Right lobe of liver (tissue), 6 donors: ENCODE measurements around the gene CD320. TPM values are rescaled to one million over a fixed set of nuclear protein-coding genes. Genes with fewer than 3 reads are reported as not detected.
A peak's percentile ranks its signal among the peaks of the same experiment; 100 is the strongest.
"Not testable (repeated sequence)": the region's sequence is repeated elsewhere in the genome, so short reads cannot be mapped to it uniquely, and the experiment has no call there.

Experiments used
- ATAC-seq, 4 donors: fragments of 200-7000 bp; cut with Tn5 transposase; one replicate each; pipeline ENCODE4 v1.9.1; 2020; ENCODE audit warnings: mild to moderate bottlenecking in 4 of 4, moderate library complexity in 4 of 4
- DNase-seq, 3 donors: peaks; one replicate each; pipeline ENCODE4 v3.0.0-alpha.2; 2020
- H3K27ac ChIP-seq, 3 donors: fragments of 200-600 bp; one replicate each; pipeline ENCODE4 v1.8.0; 2022
- H3K27me3 ChIP-seq, 2 donors: fragments of 200-600 bp; one replicate each; pipeline ENCODE4 v1.8.0; 2022
- H3K36me3 ChIP-seq, 4 donors: fragments of 200-600 bp; sonication (generic) in 1 of 4; one replicate each; pipeline versions ENCODE4 v1.5.1 to v1.8.0; 2017 to 2022; ENCODE audit warnings: control low read depth in 1 of 4
- H3K4me1 ChIP-seq, 4 donors: fragments of 200-600 bp; sonication (generic) in 1 of 4; one replicate each; pipeline versions ENCODE4 v1.5.1 to v1.8.0; 2017 to 2022; ENCODE audit warnings: control low read depth in 1 of 4
- H3K4me3 ChIP-seq, 3 donors: fragments of 200-600 bp; one replicate each; pipeline ENCODE4 v1.8.0; 2022
- H3K9me3 ChIP-seq, 4 donors: fragments of 200-600 bp; sonication (generic) in 1 of 4; one replicate each; pipeline versions ENCODE4 v1.5.1 to v1.8.0; 2017 to 2022; ENCODE audit warnings: control low read depth in 1 of 4
- CTCF ChIP-seq, 4 donors: fragments of 200-600 bp in 3 of 4; fragments of 450-650 bp in 1 of 4; IDR thresholded peaks; one replicate each; pipeline versions ENCODE4 v1.5.1 to v1.8.0; 2016 to 2022; ENCODE audit warnings: antibody characterized with exemption in 4 of 4, mild to moderate bottlenecking in 2 of 4
- POLR2A ChIP-seq: fragments of 450-650 bp; IDR thresholded peaks from one replicate; pipeline ENCODE4 v1.6.1; 2017; ENCODE audit warnings: antibody characterized with exemption, mild to moderate bottlenecking
- WGBS: methylation state at CpG from one replicate; pipeline ENCODE4 v1.1.6; 2018; ENCODE audit warnings: low coverage, low lambda C conversion rate; ENCODE audit not compliant: insufficient coverage; ENCODE audit errors: missing lambda C conversion rate; 5-methylcytosine and 5-hydroxymethylcytosine counted together
- intact Hi-C, 2 donors: fragments of 100-400 bp; cut with DNase I; formaldehyde crosslinking; loops; one replicate each; pipeline versions ENCODE4 v1.11.2 to v1.14.1; 2022
- total RNA-seq, 6 experiments: library from RNA; depleted of rRNA in 2 of 6; stranded (reverse); fragments of >200 nt in 2 of 6; fragmentation: NEBNext Ultra II Directional in 3 of 6; extraction: Animal tissue kit (Norgen Biotek cat#: 25700) in 3 of 6; gene quantifications; one replicate each; pipeline versions ENCODE4 v1.1.0 to v1.2.4, GENCODE V29; 2016 to 2023
- donor health status: DM: no; HTN: yes; CAD: no.
- donor health status: DM: no; HTN: no; CAD: no.
- donor health status: DM: no; HTN: no; CAD: no.
- donor health status: DM: no; HTN: yes; CAD: no.
- donor health status: DM: no; HTN: yes; CAD: no.

Gene CD320
- total RNA-seq, 6 experiments from 2014 or later, result 8.8 to 43.2 (median 11.5) TPM

- Histone ChIP-seq H3K4me3 (peak overlapping the region; percentile 12 to 55 (median 52)), H3K36me3 (no peaks in the 10 kb centered on the region), H3K9me3 (no peaks in the 10 kb centered on the region), H3K27ac (peak overlapping the region; percentile 40 to 72 (median 68)), H3K4me1 (peaks cover 0 to 9% (median 0%) of the 10 kb centered on the region in 4 donors), H3K27me3 (no peaks in the 10 kb centered on the region)
- ATAC-seq (no peak), DNase-seq (no peak)
- WGBS, result 32% methylated on average over 11 of the region's 14 CpGs
- TF ChIP-seq CTCF (IDR thresholded peaks at IDR 0.05), result no peak
- TF ChIP-seq POLR2A, result no peak
- intact Hi-C loops, result no loop called here
Observed at GRCh38 chr19:8342316-8342683, 34.1 kb upstream of the CD320 start.

- H3K27me3 ChIP-seq, H3K36me3 ChIP-seq, DNase-seq, H3K4me1 ChIP-seq, intact Hi-C loops, H3K9me3 ChIP-seq, H3K4me3 ChIP-seq, ATAC-seq: not testable (repeated sequence)
- WGBS, result no CpG with 5 or more reads among the region's 4 CpGs
- peak overlapping the region in 2 of 3 donors; percentile 16 to 18 for H3K27ac ChIP-seq
Observed at GRCh38 chr19:8341504-8341903, 33.3 kb upstream of the CD320 start.

GRCh38 chr19:8340341-8341096, 32.4 kb upstream of the CD320 start:
- ATAC-seq, result peak; percentile 34 to 60 (median 46)
- H3K27ac ChIP-seq, result peak overlapping the region in 2 of 3 donors; percentile 16 to 18

GRCh38 chr19:8338835-8339234, 30.7 kb upstream of the CD320 start:
- H3K27ac ChIP-seq, result no peak overlapping the region
- H3K27me3 ChIP-seq, result peaks cover 0 to 9% of the 10 kb centered on the region in 2 donors
- H3K4me1 ChIP-seq, result peaks cover 0 to 14% (median 3%) of the 10 kb centered on the region in 4 donors
- 48% methylated on average over 4 of the region's 6 CpGs for WGBS
- no peaks in the 10 kb centered on the region for H3K9me3 ChIP-seq
- ATAC-seq (no peak), DNase-seq (no peak)
- no peak overlapping the region for H3K4me3 ChIP-seq
- no peaks in the 10 kb centered on the region for H3K36me3 ChIP-seq
- TF ChIP-seq CTCF (IDR thresholded peaks at IDR 0.05) (no peak), POLR2A (no peak)
- intact Hi-C loops, result no loop called here

More at GRCh38 chr19:8340341-8341096, 32.4 kb upstream of the CD320 start:
- Histone ChIP-seq H3K36me3 (no peaks in the 10 kb centered on the region), H3K9me3 (no peaks in the 10 kb centered on the region), H3K4me1 (peaks cover 0 to 9% (median 0%) of the 10 kb centered on the region in 4 donors), H3K27me3 (no peaks in the 10 kb centered on the region), H3K4me3 (no peak overlapping the region)
- no peak for TF ChIP-seq POLR2A
- peak in 1 of 4 donors; percentile 22 for TF ChIP-seq CTCF (IDR thresholded peaks at IDR 0.05)
- intact Hi-C loops, result no loop called here
- DNase-seq, result peak; percentile 61 to 73 (median 64)
- 19% methylated on average over 15 of the region's 15 CpGs for WGBS

GRCh38 chr19:8337728-8338127, 29.6 kb upstream of the CD320 start:
- intact Hi-C loops, result no loop called here
- H3K4me1 ChIP-seq, result peaks cover 0 to 6% (median 3%) of the 10 kb centered on the region in 4 donors
- no peaks in the 10 kb centered on the region for H3K36me3 ChIP-seq
- H3K27ac ChIP-seq, result no peak overlapping the region
- ATAC-seq (no peak), DNase-seq (no peak)
- peaks cover 0 to 18% of the 10 kb centered on the region in 2 donors for H3K27me3 ChIP-seq
- TF ChIP-seq CTCF (IDR thresholded peaks at IDR 0.05) (no peak), POLR2A (no peak)
- no peak overlapping the region for H3K4me3 ChIP-seq
- WGBS, result 50% methylated on average over 1 of the region's 7 CpGs
- H3K9me3 ChIP-seq, result no peaks in the 10 kb centered on the region
